Activated CD4-positive, CD25-positive, alpha-beta regulatory T cell treated with anti-CD3 and anti-CD28 coated beads, Interleukin-2, amount 50 U/mL, for 72 hours (primary cell): ENCODE results near the gene N4BP2L1.
"Not testable (repeated sequence)": the region's sequence is repeated elsewhere in the genome, so short reads cannot be mapped to it uniquely, and the experiment has no call there.

Source experiments
- DNase-seq: peaks from one replicate; pipeline ENCODE4 v3.0.0; 2021

N4BP2L1 gene

GRCh38 chr13:32385410-32385809 is 42.5 kb downstream of the N4BP2L1 start:
- DNase-seq = no peak

GRCh38 chr13:32384702-32385101 is 43.2 kb downstream of the N4BP2L1 start:
- no peak for DNase-seq

DNA sequence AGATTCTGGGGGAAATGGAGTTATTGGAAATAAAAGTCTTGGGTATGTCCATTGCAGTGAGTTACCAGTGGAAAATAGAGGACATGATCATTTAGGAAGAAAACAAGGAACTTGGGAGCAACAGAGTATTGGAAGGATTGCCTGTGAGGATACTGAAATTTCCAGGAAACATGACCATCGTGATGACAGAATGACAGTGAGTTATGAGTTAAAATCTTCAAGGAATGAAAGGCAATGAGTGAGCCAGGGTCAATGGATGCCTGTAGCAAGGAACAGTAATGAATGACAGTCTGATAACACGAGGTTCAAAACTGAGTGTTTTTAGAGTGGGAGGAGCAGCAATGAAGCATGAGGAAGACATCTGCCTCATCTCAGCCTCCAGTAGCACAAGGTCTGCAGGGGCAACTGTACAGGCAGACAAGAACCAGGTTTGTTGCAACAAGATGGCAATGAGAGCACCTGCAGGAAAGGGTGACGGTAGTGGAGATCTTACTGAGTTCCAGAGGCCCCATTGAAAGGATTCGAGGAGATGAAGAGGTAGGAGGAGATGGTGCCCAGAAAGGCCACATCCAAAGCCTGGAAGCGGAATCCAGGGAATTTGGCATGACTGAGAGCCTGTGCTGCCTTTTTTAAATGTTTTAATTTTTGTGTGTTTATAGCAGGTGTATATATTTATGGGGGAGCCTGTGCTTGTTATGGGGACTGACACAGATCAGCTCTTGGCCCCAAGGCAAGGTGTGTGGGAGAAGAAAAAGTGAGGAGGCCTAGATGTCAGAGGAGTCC is 43.9 kb downstream of the N4BP2L1 start:
- DNase-seq = no peak

- no peak for DNase-seq
These were observed 46.4 kb downstream of the N4BP2L1 start for GRCh38 chr13:32381539-32381938.

DNA sequence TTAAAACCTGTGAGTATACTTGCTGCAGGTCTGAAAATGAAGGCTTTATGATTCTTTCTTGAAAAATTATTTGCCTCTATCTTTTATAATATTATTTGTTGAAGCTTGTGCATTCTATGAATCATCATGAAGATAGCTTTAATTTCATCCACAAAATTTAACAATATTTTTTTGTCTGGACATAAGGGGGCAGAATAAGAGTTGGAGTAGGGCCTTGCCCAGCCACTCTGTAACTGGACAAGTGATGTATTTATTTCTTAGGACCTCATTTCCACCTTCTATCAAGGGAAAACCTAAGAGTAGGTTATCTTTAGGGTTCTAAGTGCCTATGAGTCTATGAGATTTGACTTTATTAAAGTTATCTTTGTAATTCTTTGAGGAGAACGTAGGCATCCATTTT is 49.9 kb downstream of the N4BP2L1 start:
- DNase-seq = no peak

- no peak for DNase-seq
These were observed 51.1 kb downstream of the N4BP2L1 start for GRCh38 chr13:32376642-32377415.

- no peak for DNase-seq
These were observed 57.1 kb downstream of the N4BP2L1 start for GRCh38 chr13:32370805-32371204.

- DNase-seq = no peak
These were observed 65.4 kb downstream of the N4BP2L1 start for GRCh38 chr13:32362574-32362973.

- DNase-seq = not testable (repeated sequence)
These were observed 72.0 kb downstream of the N4BP2L1 start for GRCh38 chr13:32355935-32356334.

DNA sequence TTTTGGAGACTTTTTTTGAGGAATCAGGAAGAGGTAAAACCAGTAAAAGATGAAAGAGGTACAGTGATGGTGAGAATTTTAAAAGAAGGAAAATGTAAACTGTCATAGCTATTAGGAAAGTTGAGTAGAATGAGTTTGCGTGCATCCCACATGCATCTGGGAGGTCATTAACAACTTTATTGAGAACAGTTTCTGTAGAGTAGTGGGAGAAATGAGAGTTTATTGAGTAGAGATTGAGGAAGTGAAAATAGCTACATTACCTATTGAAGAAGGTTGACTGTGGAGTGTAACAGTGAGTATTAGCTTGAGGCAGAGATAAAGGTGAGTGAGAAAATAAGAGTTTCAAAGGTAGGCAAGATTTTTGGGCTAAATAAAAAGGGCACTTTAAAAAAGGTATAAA is 73.9 kb downstream of the N4BP2L1 start:
- no peak for DNase-seq

GRCh38 chr13:32350839-32351441 is 77.0 kb downstream of the N4BP2L1 start:
- DNase-seq = not testable (repeated sequence)
